ENCODE measurements around the gene DSCAM.
"Not testable (repeated sequence)": the region's sequence is repeated elsewhere in the genome, so short reads cannot be mapped to it uniquely, and the experiment has no call there.

The DSCAM gene

DNA sequence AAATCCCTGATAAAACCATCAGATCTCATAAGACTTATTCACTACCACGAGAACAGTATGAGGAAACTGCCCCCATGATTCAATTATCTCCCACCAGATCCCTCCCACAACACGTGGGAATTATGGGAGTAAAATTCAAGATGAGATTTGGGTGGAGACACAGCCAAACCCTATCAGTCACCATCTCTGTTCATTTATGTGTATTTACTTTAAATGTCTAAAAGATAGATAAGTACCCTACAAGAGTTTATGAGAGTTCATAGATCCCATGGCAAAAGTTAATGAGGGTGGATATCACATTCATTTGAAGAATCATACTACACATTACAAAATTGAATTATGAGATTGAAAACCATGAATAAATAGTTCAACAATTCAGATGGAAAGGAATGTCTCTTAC is 526.2 kb downstream of the DSCAM start:
- not testable (repeated sequence) for DNase-seq (ENCODE audit: low read depth in 2 of 2)

DNA sequence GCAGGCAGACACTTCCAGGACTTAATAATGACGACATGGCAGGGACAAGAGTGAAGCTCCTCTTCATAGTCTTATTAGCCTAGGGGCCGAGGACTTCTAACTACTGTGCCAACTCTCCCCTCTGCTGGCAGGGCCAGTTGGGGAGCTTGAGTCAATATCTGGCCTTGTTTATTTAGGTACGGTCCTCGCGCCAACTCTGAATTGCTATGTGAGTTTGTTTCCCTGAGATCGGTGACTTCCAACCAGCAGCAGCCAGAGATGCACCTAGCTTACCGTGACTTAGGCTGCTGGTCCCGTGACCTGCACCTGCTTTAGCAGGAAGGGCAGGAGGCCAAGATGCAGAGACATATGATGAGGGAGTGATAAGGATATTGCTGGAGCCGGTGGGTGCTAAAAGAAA is 528.6 kb downstream of the DSCAM start:
- no peak for DNase-seq (ENCODE audit: low read depth in 2 of 2)

DNA sequence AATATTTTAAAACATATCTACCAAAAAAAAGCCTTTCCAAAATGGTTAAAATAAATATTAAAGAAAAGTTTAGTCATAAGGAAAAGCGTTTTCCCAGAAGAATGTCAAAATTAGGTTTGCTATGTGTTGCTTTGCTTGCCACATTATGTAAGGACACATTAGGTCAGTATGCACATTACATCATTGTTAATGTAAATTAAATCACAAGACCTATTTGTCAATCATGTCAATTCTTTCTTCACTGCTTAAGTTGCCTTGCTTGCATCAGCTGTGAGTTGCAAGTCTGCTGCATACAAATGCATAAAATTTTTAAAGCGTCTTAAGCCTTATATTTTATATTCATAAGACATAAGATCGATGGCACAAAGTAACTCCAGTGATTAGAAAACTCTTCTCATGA is 530.9 kb downstream of the DSCAM start:
- DNase-seq (ENCODE audit: low read depth in 2 of 2): no peak

GRCh38 chr21:40315626-40316025 is 531.3 kb downstream of the DSCAM start:
- no peak for DNase-seq (ENCODE audit: low read depth in 2 of 2)

DNA sequence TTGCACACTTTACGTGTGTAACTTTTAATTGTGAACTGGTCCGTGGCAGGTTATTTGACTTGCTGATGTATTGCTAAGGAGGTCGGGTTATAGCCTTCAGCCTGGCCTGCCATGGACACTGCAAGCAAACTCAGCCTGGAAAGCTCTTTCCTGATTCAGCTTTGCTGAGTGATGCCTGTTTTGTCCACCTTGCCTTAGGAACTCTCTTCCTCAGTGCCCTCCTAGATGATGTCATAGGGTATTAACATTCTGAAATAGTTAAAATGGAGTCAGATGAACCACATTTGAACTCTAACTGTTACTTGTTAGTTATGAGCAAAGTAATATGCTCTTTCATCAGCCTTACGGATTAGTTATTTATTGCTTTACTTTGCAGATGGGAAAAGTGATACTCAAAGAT is 533.7 kb downstream of the DSCAM start:
- no peak for DNase-seq (ENCODE audit: low read depth in 2 of 2)

GRCh38 chr21:40300300-40300699 is 546.7 kb downstream of the DSCAM start:
- DNase-seq (ENCODE audit: low read depth in 2 of 2): no peak

DNA sequence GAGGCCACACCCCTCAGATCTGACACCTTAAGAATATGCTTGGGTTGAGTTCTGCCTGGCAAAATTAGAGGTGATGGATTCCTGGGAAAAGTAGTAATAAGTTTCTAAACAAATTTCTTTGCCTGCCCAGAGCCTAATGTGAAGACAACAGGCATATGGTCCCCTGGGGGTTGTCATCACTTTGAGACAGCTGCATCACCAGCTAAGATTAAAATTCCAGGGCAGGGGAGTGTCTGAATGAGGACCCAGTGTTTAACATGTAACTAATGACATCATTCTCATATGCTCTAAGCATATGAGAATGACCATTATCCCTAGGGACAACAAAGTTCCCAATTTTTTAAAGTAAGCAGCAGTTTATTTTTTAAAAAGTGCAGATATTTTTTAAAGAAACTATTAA is 547.5 kb downstream of the DSCAM start:
- DNase-seq (ENCODE audit: low read depth in 2 of 2): no peak

DNA sequence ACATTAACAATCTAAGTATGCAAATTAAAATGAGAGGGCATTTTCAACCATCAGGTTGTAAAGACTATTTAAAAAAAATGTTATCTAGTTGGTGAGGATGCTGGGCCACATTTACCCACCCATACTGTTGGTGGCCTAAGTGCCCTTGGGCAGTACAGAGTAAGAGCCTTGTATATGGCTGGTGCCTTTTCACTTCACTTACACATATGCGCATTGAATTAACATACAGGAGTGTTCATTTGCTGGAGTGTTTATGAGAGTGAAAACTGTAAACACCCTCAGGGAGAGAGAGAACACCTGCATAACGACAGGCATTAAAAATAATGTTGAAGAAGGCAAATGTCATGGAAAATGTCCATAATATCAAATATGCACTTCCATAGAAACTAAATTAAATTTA is 552.6 kb downstream of the DSCAM start:
- DNase-seq (ENCODE audit: low read depth in 2 of 2): no peak

DNA sequence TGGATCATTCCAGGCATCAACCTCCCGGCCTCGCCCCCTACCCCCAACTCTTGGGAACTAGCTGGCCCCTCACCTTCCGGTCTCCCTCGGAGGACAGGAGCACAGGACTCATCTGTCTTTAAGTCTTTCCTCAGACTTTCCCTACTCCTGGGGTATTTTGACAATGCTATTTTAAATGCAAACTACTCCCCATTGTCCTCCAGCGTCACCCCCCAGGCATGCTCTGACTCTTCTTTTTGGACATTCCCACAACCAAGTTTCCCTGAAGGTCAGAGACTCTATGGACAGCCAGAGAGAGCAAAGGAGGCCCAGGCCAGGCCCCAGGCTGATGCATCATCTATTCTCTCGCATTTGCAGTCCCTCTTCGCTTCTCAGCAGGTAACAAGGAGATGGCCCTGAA is 555.4 kb downstream of the DSCAM start:
- DNase-seq (ENCODE audit: low read depth in 2 of 2): no peak

GRCh38 chr21:40284409-40284808 is 562.5 kb downstream of the DSCAM start:
- DNase-seq (ENCODE audit: low read depth in 2 of 2): no peak

DNA sequence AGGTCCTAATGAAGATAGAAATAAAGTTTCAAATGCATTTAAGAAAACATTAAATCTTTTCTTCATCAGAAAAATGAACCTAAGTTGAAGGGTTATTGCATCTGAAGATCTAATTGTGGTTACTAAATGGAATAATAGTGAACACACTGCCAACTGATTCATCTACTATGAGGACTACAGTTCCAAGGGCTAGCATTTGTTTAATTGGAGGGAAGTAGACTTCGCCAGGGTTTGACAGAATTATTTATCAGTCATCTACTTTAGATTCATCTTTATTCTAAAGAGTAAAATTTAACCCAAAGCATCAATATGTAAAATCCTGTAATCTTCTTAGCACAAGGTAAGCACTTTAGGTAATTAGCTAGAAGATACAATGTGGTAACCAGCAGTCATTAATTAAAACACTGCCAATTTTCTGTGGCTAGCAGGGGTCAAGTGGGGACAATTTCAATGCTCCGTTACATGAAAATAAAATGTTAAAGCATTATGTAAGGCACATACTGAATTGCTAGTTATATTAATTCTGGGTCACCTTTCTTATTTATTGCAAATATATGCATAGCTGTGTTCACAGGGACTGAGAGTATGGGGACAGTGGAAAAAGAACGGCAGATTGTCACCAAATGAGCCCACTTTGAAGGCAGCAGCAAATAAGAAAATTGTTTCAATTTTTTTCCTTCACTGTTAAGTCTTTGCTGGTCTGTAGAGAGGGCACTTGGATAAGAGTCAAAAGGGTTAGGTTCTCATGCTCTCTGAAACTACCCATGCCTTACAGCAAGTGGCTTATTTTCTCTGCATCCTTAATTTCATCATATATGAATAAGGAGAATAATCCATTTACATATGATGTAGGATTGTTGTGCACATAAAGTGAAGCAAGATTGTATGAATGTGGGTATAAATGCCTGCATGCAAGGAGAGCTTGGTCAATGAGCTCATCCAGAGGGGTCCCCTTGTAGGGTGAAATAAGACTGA is 563.8 kb downstream of the DSCAM start:
- DNase-seq (ENCODE audit: low read depth in 2 of 2): no peak

DNA sequence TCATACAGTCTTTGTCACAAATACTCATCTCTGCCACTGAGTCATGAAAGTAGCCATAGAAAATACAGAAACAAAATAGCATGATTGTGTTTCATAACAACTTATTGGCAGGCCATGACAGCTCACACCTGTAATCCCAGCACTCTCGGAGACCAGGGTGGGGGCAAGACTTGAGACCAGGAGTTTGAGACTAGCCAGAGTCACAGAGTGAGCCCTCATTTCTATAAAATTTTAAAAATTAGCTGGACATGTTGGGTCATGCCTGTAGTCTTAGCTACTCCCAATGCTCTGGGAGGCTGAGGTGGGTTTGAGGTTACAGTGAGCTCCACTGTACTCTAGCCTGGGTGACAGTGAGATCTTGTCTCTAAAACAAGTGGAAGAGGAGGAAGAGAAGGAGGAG is 568.6 kb downstream of the DSCAM start:
- no peak for DNase-seq (ENCODE audit: low read depth in 2 of 2)

DNA sequence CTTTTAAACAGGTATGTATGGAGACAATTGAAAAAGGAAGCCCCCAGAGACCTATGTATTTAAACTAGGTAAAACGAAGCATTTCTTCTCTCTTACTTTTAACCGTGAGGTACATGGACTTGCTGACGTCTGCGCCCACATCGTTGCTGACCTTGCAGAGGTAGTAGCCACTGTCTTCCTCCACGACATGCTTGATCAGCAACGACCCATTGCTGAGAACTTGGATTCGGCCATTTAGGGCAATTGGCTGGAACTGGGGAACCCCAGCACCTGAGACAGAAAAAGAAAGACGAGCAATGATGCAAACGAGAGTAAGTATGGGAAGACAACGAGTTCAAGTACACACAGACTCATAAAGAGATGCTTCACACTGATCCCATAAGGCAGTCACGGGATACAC is 571.0 kb downstream of the DSCAM start:
- no peak for DNase-seq (ENCODE audit: low read depth in 2 of 2)

- DNase-seq (ENCODE audit: low read depth in 2 of 2): no peak
Measured at GRCh38 chr21:40272037-40272436, 574.9 kb downstream of the DSCAM start.

DNA sequence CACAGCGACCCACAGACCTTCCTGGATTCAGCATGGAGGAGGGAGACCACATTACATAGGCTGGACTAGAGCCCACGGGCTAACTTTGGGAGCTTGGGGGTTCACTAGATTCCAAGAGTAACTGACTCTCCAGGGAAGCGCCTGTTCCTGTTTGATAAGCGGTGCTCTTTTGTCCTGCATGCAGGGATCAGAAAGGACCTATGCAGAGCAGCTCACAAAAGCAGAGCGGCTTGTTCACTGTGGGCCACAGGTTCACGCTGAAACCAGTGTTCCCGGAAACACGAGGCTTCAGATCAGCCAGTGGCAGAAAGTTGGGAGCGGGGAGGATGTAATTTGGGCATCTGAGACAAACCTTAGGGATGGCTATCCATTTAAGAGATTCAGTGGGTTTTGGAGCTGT is 575.8 kb downstream of the DSCAM start:
- DNase-seq (ENCODE audit: low read depth in 2 of 2): no peak

DNA sequence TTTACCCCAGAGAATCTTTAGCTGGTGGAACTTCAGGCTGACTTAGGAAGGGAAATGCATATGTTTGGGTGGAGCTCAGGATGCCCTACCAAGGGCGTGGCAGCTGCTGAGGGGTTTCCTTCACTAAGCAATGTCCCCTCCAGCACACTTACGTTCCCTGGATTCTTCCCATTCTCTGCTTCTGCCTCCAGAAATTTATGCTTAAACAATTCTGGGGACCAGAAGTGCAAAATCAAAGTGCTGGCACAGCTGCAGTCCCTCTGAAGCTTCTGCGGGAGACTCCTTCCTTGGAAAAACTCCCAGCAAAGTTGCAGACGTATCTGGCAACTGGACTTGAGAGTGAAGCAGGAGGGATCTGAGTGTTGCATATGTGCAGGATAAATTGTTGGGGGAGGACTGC is 576.9 kb downstream of the DSCAM start:
- no peak for DNase-seq (ENCODE audit: low read depth in 2 of 2)

- DNase-seq (ENCODE audit: low read depth in 2 of 2): no peak
Measured at GRCh38 chr21:40269239-40269638, 577.7 kb downstream of the DSCAM start.

DNA sequence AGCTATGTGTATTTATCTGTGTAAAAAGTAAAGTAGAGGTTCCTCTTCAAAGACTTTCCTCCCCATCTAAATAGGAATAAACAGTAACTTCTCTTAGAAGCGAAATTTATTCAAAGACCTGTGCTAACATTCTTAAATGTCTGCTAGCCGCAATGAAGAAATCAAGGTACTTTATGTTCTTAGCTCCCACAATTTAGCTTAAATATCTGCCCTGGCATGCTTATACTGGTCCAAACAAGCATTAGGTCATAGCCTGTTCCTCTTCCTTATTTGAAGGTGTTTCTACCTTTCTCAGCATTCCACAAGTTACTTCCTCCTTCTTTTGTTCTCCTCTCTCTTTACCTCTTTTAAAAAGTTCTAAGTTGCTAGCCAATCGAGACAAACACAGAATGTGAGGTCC is 588.5 kb downstream of the DSCAM start:
- not testable (repeated sequence) for DNase-seq (ENCODE audit: low read depth in 2 of 2)

- DNase-seq (ENCODE audit: low read depth in 2 of 2): no peak
Measured at GRCh38 chr21:40257342-40257741, 589.6 kb downstream of the DSCAM start.

GRCh38 chr21:40255518-40256444 is 591.2 kb downstream of the DSCAM start:
- DNase-seq (ENCODE audit: low read depth in 2 of 2): no peak

- DNase-seq (ENCODE audit: low read depth in 2 of 2): no peak
Measured at GRCh38 chr21:40254540-40255465, 592.2 kb downstream of the DSCAM start.

DNA sequence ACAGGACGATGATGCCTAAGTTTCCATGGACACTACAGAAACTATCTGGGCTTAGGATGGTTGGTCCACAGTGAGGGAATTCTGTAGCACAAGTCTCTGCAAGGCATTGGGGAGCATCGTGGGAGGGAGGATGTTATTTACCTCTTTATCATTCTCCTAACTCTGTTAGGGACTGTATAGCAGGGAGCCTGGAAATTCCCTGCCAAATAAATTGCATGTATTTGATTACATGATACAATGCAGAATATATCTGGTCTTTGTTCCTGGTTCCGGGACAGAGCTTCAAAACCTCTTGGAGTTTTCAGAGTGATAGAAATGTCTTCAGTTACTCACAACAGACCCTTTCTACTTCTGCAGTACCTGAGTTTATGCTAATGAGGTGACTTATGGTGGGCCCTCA is 593.8 kb downstream of the DSCAM start:
- no peak for DNase-seq (ENCODE audit: low read depth in 2 of 2)
